HepG2 (cell line): ENCODE measurements around the gene OR10G8. TPM values are rescaled to one million over a fixed set of nuclear protein-coding genes. Genes with fewer than 3 reads are reported as not detected.

Experiments used
- ATAC-seq: fragments of 200-7000 bp; cut with Tn5 transposase; 3 replicates; pipeline ENCODE4 v1.9.1; 2020; ENCODE audit warnings: mild to moderate bottlenecking, moderate library complexity
- Bru-seq: library from RNA; stranded (reverse); fragments of 400-500 nt; gene quantifications from one replicate; lab custom pipeline; 2021; lab: Mats Ljungman, UMichigan
- BruChase-seq, 2 experiments: library from RNA; stranded (reverse); fragments of 400-500 nt; gene quantifications; one replicate each; lab custom pipeline; 2021; lab: Mats Ljungman, UMichigan
- BruUV-seq: library from RNA; stranded (reverse); fragments of 400-500 nt; replicated peaks from 2 replicates; lab custom pipeline; 2021; lab: Mats Ljungman, UMichigan
- CTCF ChIA-PET: fragments of 300-600 bp; formaldehyde crosslinking; extraction: SDS; loops from one replicate; lab custom pipeline; 2021; ENCODE audit warnings: low total read pairs, inconsistent platforms, low intra/inter-chr PET ratio; lab: Yijun Ruan, JAX
- POLR2A ChIA-PET: fragments of 350-600 bp; sonication (Branson Sonifier 250); formaldehyde crosslinking; loops from one replicate; lab custom pipeline; 2020; ENCODE audit warnings: antibody characterized with exemption, inconsistent platforms; lab: Yijun Ruan, JAX
- DNase-seq: peaks from one replicate; pipeline ENCODE4 v3.0.0-alpha.2; 2015; ENCODE audit warnings: low spot score
- FAIRE-seq: peaks from 3 replicates; lab custom pipeline; 2011; peaks lifted over from hg19 to GRCh38; lab: Jason Lieb, UNC
- H2AFZ ChIP-seq: one replicate; pipeline ENCODE4 v1.6.1; 2011; ENCODE audit warnings: low read length, inconsistent platforms
- H3K27ac ChIP-seq: fragments of 300-600 bp; 3 replicates; pipeline ENCODE4 v1.8.0; 2011; ENCODE audit warnings: mixed run types, mild to moderate bottlenecking, mixed read lengths, low read length, inconsistent platforms; ENCODE audit not compliant: insufficient read depth; ENCODE audit errors: extremely low read length
- H3K27me3 ChIP-seq, 2 experiments: fragments of 200-600 bp in 1 of 2; 2 replicates in 1 of 2; 3 replicates in 1 of 2; pipeline versions ENCODE4 v1.6.0 to v1.8.0; 2011; ENCODE audit warnings: low read length in 2 of 2, mild to moderate bottlenecking in 2 of 2, moderate library complexity in 2 of 2, inconsistent platforms in 1 of 2; ENCODE audit not compliant: insufficient read depth in 2 of 2, control insufficient read depth in 1 of 2
- H3K36me3 ChIP-seq, 2 experiments: fragments of 200-600 bp in 1 of 2; replicated peaks in 1 of 2; 2 replicates in 1 of 2; 3 replicates in 1 of 2; pipeline versions ENCODE4 v1.5.1 to v1.8.0; 2011; ENCODE audit warnings: low read length in 2 of 2, inconsistent platforms in 1 of 2; ENCODE audit not compliant: insufficient read depth in 2 of 2, control insufficient read depth in 1 of 2
- H3K4me1 ChIP-seq: 2 replicates; pipeline ENCODE4 v1.5.1; 2012; ENCODE audit warnings: low read length, inconsistent platforms; ENCODE audit not compliant: insufficient read depth
- H3K4me2 ChIP-seq: 2 replicates; pipeline ENCODE4 v1.6.0; 2011; ENCODE audit warnings: low read depth, low read length, inconsistent platforms
- H3K4me3 ChIP-seq, 3 experiments: fragments of 200-600 bp in 1 of 3; sonication (generic), shearing (Covaris generic) in 1 of 3; replicated peaks in 1 of 3; 2 replicates each; pipeline ENCODE4 v1.5.1; 2011 to 2016; ENCODE audit warnings: low read length in 3 of 3, inconsistent platforms in 2 of 3, low read depth in 2 of 3, mild to moderate bottlenecking in 2 of 3, control low read depth in 1 of 3, mixed read lengths in 1 of 3; ENCODE audit not compliant: insufficient read depth in 1 of 3
- H3K79me2 ChIP-seq: one replicate; pipeline ENCODE4 v1.6.1; 2011; ENCODE audit warnings: low read length, inconsistent platforms; ENCODE audit not compliant: insufficient read depth
- H3K9ac ChIP-seq: 2 replicates; pipeline ENCODE4 v1.6.0; 2011; ENCODE audit warnings: mild to moderate bottlenecking, low read depth, low read length, inconsistent platforms; ENCODE audit not compliant: insufficient read depth
- H3K9me3 ChIP-seq: 2 replicates; pipeline ENCODE4 v1.5.1; 2012; ENCODE audit warnings: mild to moderate bottlenecking, low read length
- H4K20me1 ChIP-seq: 2 replicates; pipeline ENCODE4 v1.6.0; 2011; ENCODE audit warnings: inconsistent platforms, mild to moderate bottlenecking, low read length, moderate library complexity; ENCODE audit not compliant: insufficient read depth
- JDP2 ChIP-seq: sonication (generic); formaldehyde crosslinking; IDR thresholded peaks from 2 replicates; pipeline ENCODE4 v1.8.1; 2022; ENCODE audit warnings: missing genetic modification reagents, borderline replicate concordance
- ZNF382 ChIP-seq: sonication (generic); formaldehyde crosslinking; IDR thresholded peaks from 2 replicates; pipeline ENCODE4 v1.5.0; 2020; ENCODE audit warnings: missing genetic modification reagents, mild to moderate bottlenecking, borderline replicate concordance
- WGBS: methylation state at CpG from one replicate; pipeline ENCODE4 v1.1.6; 2017; ENCODE audit warnings: low lambda C conversion rate; 5-methylcytosine and 5-hydroxymethylcytosine counted together
- in situ Hi-C: cut with HindIII; loops from 2 replicates; pipeline ENCODE4 v1.10.0; 2017; ENCODE audit warnings: low pct_unique_long_range_greater_than_20kb; ENCODE audit not compliant: extremely low pct_ligation_motif_present
- intact Hi-C: fragments of 100-400 bp; cut with micrococcal nuclease; formaldehyde crosslinking; loops from one replicate; pipeline ENCODE4 v1.10.0; 2022; ENCODE audit not compliant: unreplicated experiment
- long read RNA-seq, 2 experiments: library from RNA in 1 of 2; library from polyadenylated mRNA in 1 of 2; stranded (forward) in 1 of 2; unstranded in 1 of 2; transcript quantifications; one replicate each; pipeline ENCODE4 v2.0.0, GENCODE V29; 2019 to 2022
- polyA minus RNA-seq, 3 experiments: library from RNA; depleted of rRNA, polyadenylated mRNA; stranded (reverse); fragments of >200 nt; gene quantifications; 2 replicates each; pipeline ENCODE4 v1.2.3, GENCODE V29; 2011; ENCODE audit warnings: low replicate concordance in 1 of 3
- polyA plus RNA-seq, 8 experiments: library from polyadenylated mRNA; depleted of rRNA in 3 of 8; stranded (reverse) in 7 of 8; unstranded in 1 of 8; fragments of >200 nt; fragmentation: Illumina TruSeq in 4 of 8; extraction: Trizol in 4 of 8; gene quantifications; 2 replicates each; pipeline versions ENCODE4 v1.2.1 to v1.2.3, GENCODE V29; 2011 to 2016; ENCODE audit warnings: low read depth in 4 of 8, missing spikeins in 1 of 8, mixed read lengths in 1 of 8; ENCODE audit not compliant: insufficient read depth in 1 of 8
- total RNA-seq, 5 experiments: library from RNA; depleted of rRNA; stranded (reverse); fragments of >200 nt; fragmentation: Illumina TruSeq; extraction: Trizol; gene quantifications; 2 replicates each; pipeline ENCODE4 v1.2.3, GENCODE V29; 2016; ENCODE audit warnings: low read depth in 1 of 5
- TF ChIP-seq, protein P1 (sequence below): sonication (generic); formaldehyde crosslinking; IDR thresholded peaks from 2 replicates; pipeline ENCODE4 v1.4.0; 2020; ENCODE audit warnings: missing genetic modification reagents, mild to moderate bottlenecking, borderline replicate concordance
- TF ChIP-seq, protein P2 (sequence below): IDR thresholded peaks from 2 replicates; pipeline ENCODE4 v1.6.1; 2016; ENCODE audit warnings: low read depth, borderline replicate concordance

Gene OR10G8, protein sequence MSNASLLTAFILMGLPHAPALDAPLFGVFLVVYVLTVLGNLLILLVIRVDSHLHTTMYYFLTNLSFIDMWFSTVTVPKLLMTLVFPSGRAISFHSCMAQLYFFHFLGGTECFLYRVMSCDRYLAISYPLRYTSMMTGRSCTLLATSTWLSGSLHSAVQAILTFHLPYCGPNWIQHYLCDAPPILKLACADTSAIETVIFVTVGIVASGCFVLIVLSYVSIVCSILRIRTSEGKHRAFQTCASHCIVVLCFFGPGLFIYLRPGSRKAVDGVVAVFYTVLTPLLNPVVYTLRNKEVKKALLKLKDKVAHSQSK
- not detected in 2 replicates for total RNA-seq (2016; rRNA removed; fragmentation: Illumina TruSeq; extraction: Trizol)
- total RNA-seq (2016; cell fraction: cytosol; rRNA removed; fragmentation: Illumina TruSeq; extraction: Trizol; ENCODE audit: low read depth) = not detected in 2 replicates
- total RNA-seq (2016; cell fraction: insoluble cytoplasmic fraction; rRNA removed; fragmentation: Illumina TruSeq; extraction: Trizol) = not detected in 2 replicates
- not detected in 2 replicates for total RNA-seq (2016; cell fraction: membrane; rRNA removed; fragmentation: Illumina TruSeq; extraction: Trizol)
- total RNA-seq (2016; cell fraction: nucleus; rRNA removed; fragmentation: Illumina TruSeq; extraction: Trizol) = not detected in 2 replicates
- not detected in 2 replicates for polyA plus RNA-seq (2011; rRNA removed)
- not detected in 2 replicates for polyA plus RNA-seq (2011; cell fraction: cytosol; rRNA removed)
- not detected in 2 replicates for polyA plus RNA-seq (2011; cell fraction: nucleus; rRNA removed)
- polyA plus RNA-seq (2012) = not detected in 2 replicates
- polyA plus RNA-seq (2016; cell fraction: cytosol; fragmentation: Illumina TruSeq; extraction: Trizol; ENCODE audit: low read depth) = not detected in 2 replicates
- polyA plus RNA-seq (2016; cell fraction: insoluble cytoplasmic fraction; fragmentation: Illumina TruSeq; extraction: Trizol; ENCODE audit: low read depth) = not detected in 2 replicates
- not detected in 2 replicates for polyA plus RNA-seq (2016; cell fraction: membrane; fragmentation: Illumina TruSeq; extraction: Trizol; ENCODE audit: low read depth)
- polyA plus RNA-seq (2016; cell fraction: nucleus; fragmentation: Illumina TruSeq; extraction: Trizol; ENCODE audit: insufficient read depth, low read depth) = not detected in 2 replicates
- polyA minus RNA-seq (2011; rRNA and poly(A)+ RNA removed; ENCODE audit: low replicate concordance) = not detected in 2 replicates
- not detected in 2 replicates for polyA minus RNA-seq (2011; cell fraction: cytosol; rRNA and poly(A)+ RNA removed)
- not detected in 2 replicates for polyA minus RNA-seq (2011; cell fraction: nucleus; rRNA and poly(A)+ RNA removed)
- not detected for Bru-seq, nascent RNA
- not detected for BruChase-seq, experiment 1, labeled RNA remaining after a 6-hour chase
- not detected for BruChase-seq, experiment 2, labeled RNA remaining after a 2-hour chase
- long read RNA-seq, experiment 1 = 0 reads
- long read RNA-seq, experiment 2 = 0 reads

DNA sequence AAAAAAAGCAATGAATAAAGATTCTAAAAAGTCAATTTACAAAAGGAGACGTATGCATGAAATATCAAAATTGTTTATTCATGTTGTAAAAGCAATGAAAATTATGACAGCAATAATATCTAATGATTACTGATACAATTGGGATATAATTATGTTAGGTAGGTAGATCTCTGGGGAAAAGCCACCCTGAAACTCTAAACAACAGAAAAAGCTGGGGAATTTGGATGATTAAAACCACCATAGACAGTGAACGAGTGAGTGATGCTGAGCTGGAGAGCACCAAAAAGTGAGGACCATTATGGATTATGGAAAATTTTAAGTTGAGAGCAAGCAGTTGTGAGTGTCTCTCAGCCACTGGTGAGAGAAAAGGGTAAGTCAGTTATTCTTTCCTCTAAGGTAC lies at the start of gene OR10G8:
Gene OR10G8 (plus strand): TSS at position 301 of the 400 bp plus-strand sequence. CDS start 2,825 bp downstream, outside the sequence.
- Histone ChIP-seq H3K79me2 (no peaks in the 10 kb centered on the region), H3K4me3 (no peak within 1 kb of the TSS)
- no peak for TF ChIP-seq JDP2
- TF ChIP-seq, protein P1, sequence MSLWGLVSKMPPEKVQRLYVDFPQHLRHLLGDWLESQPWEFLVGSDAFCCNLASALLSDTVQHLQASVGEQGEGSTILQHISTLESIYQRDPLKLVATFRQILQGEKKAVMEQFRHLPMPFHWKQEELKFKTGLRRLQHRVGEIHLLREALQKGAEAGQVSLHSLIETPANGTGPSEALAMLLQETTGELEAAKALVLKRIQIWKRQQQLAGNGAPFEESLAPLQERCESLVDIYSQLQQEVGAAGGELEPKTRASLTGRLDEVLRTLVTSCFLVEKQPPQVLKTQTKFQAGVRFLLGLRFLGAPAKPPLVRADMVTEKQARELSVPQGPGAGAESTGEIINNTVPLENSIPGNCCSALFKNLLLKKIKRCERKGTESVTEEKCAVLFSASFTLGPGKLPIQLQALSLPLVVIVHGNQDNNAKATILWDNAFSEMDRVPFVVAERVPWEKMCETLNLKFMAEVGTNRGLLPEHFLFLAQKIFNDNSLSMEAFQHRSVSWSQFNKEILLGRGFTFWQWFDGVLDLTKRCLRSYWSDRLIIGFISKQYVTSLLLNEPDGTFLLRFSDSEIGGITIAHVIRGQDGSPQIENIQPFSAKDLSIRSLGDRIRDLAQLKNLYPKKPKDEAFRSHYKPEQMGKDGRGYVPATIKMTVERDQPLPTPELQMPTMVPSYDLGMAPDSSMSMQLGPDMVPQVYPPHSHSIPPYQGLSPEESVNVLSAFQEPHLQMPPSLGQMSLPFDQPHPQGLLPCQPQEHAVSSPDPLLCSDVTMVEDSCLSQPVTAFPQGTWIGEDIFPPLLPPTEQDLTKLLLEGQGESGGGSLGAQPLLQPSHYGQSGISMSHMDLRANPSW (CRISPR knock-in tag) = no peak
- TF ChIP-seq ZNF382 (CRISPR knock-in tag) = no peak
- TF ChIP-seq, protein P2, sequence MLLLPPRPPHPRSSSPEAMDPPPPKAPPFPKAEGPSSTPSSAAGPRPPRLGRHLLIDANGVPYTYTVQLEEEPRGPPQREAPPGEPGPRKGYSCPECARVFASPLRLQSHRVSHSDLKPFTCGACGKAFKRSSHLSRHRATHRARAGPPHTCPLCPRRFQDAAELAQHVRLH = no peak
- TF ChIP-seq, all 625 proteins: peak for 0
- Histone ChIP-seq H3K36me3 (no peaks in the 10 kb centered on the region), H3K9me3 (no peaks in the 10 kb centered on the region), H3K27ac (no peak within 1 kb of the TSS), H3K9ac (no peak within 1 kb of the TSS), H3K27me3 (no peaks in the 10 kb centered on the region), H4K20me1 (no peaks in the 10 kb centered on the region), H2AFZ (no peak within 1 kb of the TSS), H3K4me1 (no peaks in the 10 kb centered on the region), H3K4me2 (no peak within 1 kb of the TSS)
- FAIRE-seq (no peak), ATAC-seq (no peak), DNase-seq (no peak)
- 2% methylated on average over 2 of the region's 2 CpGs for WGBS
- POLR2A ChIA-PET = no interaction called here
- BruUV-seq = no TSS peak
- in situ Hi-C loops = no loop called here
- intact Hi-C loops = no loop called here
- CTCF ChIA-PET = no interaction called here
